HL-60 (cell line): Measurements from ENCODE around the gene MAP3K6.

ENCODE experiments used
- DNase-seq, 2 experiments: peaks; one replicate each; pipeline ENCODE4 v3.0.0-alpha.2; 2010 to 2020; ENCODE audit warnings: low read depth in 1 of 2, low spot score in 1 of 2
- H3K27ac ChIP-seq: fragments of 250-450 bp; sonication (Bioruptor Pico); replicated peaks from 2 replicates; pipeline ENCODE4 v1.5.1; 2020; ENCODE audit warnings: mild to moderate bottlenecking, moderate library complexity
- H3K27me3 ChIP-seq: fragments of 250-450 bp; sonication (Bioruptor Pico); 2 replicates; pipeline ENCODE4 v1.5.1; 2021; ENCODE audit warnings: mild to moderate bottlenecking, moderate library complexity; ENCODE audit not compliant: insufficient read depth, poor library complexity, severe bottlenecking
- H3K4me3 ChIP-seq: replicated peaks from 2 replicates; pipeline ENCODE4 v1.5.1; 2011; ENCODE audit warnings: mild to moderate bottlenecking, control low read depth, low read length; ENCODE audit not compliant: insufficient read depth
- GABPA ChIP-seq: IDR thresholded peaks from 2 replicates; pipeline ENCODE4 v1.6.1; 2012; ENCODE audit warnings: low read depth
- POLR2AphosphoS5 ChIP-seq: IDR thresholded peaks from 2 replicates; pipeline ENCODE4 v1.6.1; 2012; ENCODE audit warnings: low read depth
- SPI1 ChIP-seq: IDR thresholded peaks from 2 replicates; pipeline ENCODE4 v1.6.1; 2012; ENCODE audit warnings: low read depth, mild to moderate bottlenecking, borderline replicate concordance
- TF ChIP-seq, protein P1 (sequence below): IDR thresholded peaks from one replicate; pipeline ENCODE4 v1.5.1; 2011; ENCODE audit warnings: low read length, control low read depth, inconsistent platforms; ENCODE audit not compliant: insufficient read depth
- TF ChIP-seq, protein P2 (sequence below): IDR thresholded peaks from 2 replicates; pipeline ENCODE4 v1.6.1; 2012; ENCODE audit warnings: low read depth; ENCODE audit not compliant: insufficient replicate concordance

The MAP3K6 gene

DNA sequence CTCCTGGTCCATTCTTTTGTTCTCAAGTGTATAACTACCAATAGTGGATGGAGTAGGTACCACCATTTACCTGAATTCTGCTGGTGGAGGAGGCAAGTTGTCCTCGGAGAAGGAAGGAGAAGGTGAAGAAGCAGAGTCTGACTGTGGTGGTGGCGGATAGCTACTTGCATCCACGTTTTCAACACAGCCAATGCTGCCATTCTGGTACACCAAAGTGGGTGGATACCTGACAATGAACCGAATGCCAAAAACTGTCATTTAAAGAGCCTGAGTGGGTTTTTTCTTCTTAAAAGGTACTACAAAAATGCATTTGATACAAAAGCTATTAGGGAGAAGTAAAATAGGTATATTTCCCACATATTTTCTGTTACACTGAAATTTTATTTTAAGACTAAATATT is 45.7 kb upstream of the MAP3K6 start:
- no peak for DNase-seq
- Histone ChIP-seq H3K27ac (no peak overlapping the region), H3K27me3 (no peaks in the 10 kb centered on the region), H3K4me3 (no peak overlapping the region)
- TF ChIP-seq POLR2AphosphoS5 (no peak), GABPA (no peak), SPI1 (no peak)
- TF ChIP-seq, protein P1, sequence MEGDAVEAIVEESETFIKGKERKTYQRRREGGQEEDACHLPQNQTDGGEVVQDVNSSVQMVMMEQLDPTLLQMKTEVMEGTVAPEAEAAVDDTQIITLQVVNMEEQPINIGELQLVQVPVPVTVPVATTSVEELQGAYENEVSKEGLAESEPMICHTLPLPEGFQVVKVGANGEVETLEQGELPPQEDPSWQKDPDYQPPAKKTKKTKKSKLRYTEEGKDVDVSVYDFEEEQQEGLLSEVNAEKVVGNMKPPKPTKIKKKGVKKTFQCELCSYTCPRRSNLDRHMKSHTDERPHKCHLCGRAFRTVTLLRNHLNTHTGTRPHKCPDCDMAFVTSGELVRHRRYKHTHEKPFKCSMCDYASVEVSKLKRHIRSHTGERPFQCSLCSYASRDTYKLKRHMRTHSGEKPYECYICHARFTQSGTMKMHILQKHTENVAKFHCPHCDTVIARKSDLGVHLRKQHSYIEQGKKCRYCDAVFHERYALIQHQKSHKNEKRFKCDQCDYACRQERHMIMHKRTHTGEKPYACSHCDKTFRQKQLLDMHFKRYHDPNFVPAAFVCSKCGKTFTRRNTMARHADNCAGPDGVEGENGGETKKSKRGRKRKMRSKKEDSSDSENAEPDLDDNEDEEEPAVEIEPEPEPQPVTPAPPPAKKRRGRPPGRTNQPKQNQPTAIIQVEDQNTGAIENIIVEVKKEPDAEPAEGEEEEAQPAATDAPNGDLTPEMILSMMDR: no peak
- TF ChIP-seq, protein P2, sequence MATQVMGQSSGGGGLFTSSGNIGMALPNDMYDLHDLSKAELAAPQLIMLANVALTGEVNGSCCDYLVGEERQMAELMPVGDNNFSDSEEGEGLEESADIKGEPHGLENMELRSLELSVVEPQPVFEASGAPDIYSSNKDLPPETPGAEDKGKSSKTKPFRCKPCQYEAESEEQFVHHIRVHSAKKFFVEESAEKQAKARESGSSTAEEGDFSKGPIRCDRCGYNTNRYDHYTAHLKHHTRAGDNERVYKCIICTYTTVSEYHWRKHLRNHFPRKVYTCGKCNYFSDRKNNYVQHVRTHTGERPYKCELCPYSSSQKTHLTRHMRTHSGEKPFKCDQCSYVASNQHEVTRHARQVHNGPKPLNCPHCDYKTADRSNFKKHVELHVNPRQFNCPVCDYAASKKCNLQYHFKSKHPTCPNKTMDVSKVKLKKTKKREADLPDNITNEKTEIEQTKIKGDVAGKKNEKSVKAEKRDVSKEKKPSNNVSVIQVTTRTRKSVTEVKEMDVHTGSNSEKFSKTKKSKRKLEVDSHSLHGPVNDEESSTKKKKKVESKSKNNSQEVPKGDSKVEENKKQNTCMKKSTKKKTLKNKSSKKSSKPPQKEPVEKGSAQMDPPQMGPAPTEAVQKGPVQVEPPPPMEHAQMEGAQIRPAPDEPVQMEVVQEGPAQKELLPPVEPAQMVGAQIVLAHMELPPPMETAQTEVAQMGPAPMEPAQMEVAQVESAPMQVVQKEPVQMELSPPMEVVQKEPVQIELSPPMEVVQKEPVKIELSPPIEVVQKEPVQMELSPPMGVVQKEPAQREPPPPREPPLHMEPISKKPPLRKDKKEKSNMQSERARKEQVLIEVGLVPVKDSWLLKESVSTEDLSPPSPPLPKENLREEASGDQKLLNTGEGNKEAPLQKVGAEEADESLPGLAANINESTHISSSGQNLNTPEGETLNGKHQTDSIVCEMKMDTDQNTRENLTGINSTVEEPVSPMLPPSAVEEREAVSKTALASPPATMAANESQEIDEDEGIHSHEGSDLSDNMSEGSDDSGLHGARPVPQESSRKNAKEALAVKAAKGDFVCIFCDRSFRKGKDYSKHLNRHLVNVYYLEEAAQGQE: no peak

DNA sequence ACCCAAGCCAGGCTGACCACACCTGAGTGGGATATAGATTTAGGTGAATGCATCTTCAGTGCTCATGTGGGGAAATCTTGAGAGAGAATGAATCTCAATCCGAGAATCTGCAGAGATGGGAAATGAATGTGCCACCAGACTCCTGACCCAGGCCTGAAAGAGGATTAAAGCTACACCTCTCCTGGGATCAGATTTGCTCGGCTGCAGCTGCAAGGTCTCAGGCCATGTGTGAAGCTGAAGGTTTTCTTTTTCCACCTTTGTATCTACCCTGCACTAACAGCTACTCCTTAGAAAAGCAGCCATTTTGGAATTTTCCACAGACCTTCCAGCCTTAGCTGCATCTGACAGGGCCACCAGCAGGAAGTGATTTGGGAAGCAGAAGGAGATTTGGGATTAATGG is 43.9 kb upstream of the MAP3K6 start:
- Histone ChIP-seq H3K27ac (no peak overlapping the region), H3K4me3 (no peak overlapping the region), H3K27me3 (no peaks in the 10 kb centered on the region)
- no peak for DNase-seq
- TF ChIP-seq SPI1 (no peak), POLR2AphosphoS5 (no peak), GABPA (no peak)
- TF ChIP-seq, protein P1: no peak
- TF ChIP-seq, protein P2: no peak

DNA sequence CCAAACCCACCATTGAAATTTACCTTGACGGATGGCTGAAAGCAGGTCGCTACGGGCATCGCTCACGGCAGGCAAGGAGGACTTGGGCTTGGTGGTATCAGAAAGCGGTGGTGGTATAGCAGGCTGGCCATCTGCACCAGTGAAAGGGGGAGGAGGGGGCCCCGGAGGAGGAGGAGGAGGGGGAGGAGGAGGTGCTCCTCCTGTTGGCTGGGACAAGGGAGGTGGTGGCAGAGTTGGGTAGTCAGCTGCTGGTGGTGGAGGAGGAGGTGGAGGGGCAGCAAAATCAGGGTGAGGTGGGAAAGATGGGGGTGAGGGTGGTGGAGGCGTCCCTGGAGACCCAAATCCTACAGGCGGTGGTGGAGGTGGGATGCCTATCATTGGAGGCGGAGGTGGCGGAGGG is 42.9 kb upstream of the MAP3K6 start:
- Histone ChIP-seq H3K27me3 (no peaks in the 10 kb centered on the region), H3K27ac (no peak overlapping the region), H3K4me3 (no peak overlapping the region)
- no peak for DNase-seq
- TF ChIP-seq, protein P2: no peak
- TF ChIP-seq, protein P1: no peak
- TF ChIP-seq SPI1: no peak
- TF ChIP-seq POLR2AphosphoS5: no peak
- TF ChIP-seq GABPA: no peak
